ENCODE measurements around the gene STARD8.

DNA sequence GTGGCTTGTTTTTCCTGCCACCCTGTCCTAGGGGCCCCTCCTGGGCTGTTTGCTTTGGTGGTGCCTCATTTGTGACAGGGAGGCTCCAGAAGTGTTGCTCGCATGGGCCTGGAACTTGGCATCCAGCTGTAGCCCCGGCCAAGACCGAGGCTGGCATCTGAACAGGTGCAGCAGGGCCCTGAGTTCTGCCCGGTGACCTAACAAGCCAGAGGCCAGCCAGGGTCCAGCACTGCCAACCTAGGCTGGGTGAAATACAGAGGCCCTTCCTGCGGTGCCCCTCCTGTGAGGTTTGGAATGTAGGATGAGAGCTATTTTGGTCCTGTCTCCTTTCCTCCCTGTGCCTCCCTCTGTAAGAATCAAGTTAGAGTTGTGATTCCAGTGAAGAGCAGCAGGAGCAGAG lies 58.5 kb downstream of the STARD8 start:
- TF ChIP-seq, protein P1, sequence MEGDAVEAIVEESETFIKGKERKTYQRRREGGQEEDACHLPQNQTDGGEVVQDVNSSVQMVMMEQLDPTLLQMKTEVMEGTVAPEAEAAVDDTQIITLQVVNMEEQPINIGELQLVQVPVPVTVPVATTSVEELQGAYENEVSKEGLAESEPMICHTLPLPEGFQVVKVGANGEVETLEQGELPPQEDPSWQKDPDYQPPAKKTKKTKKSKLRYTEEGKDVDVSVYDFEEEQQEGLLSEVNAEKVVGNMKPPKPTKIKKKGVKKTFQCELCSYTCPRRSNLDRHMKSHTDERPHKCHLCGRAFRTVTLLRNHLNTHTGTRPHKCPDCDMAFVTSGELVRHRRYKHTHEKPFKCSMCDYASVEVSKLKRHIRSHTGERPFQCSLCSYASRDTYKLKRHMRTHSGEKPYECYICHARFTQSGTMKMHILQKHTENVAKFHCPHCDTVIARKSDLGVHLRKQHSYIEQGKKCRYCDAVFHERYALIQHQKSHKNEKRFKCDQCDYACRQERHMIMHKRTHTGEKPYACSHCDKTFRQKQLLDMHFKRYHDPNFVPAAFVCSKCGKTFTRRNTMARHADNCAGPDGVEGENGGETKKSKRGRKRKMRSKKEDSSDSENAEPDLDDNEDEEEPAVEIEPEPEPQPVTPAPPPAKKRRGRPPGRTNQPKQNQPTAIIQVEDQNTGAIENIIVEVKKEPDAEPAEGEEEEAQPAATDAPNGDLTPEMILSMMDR (IDR thresholded peaks at IDR 0.05): no peak
- TF ChIP-seq POLR2A (IDR thresholded peaks at IDR 0.05) (no peak), POLR2AphosphoS5 (IDR thresholded peaks at IDR 0.05) (no peak), EP300 (IDR thresholded peaks at IDR 0.05) (no peak)
